Heart right ventricle (tissue), 16 donors: ENCODE measurements around the gene DEPDC5. TPM values are rescaled to one million over a fixed set of nuclear protein-coding genes. Genes with fewer than 3 reads are reported as not detected.
A peak's percentile ranks its signal among the peaks of the same experiment; 100 is the strongest.

Experiments used
- ATAC-seq, 8 donors: fragments of 200-7000 bp; cut with Tn5 transposase; one replicate each; pipeline ENCODE4 v1.9.1; 2020; ENCODE audit warnings: mild to moderate bottlenecking in 8 of 8, moderate library complexity in 8 of 8, moderate number of reproducible peaks in 1 of 8
- DNase-seq, 2 donors: peaks; one replicate each; pipeline ENCODE4 v3.0.0-alpha.2; 2020
- H3K27ac ChIP-seq, 10 donors: fragments of 200-600 bp; sonication (generic) in 2 of 10; one replicate each; pipeline versions ENCODE4 v1.5.0 to v1.8.0; 2020 to 2022; ENCODE audit warnings: mild to moderate bottlenecking in 3 of 10
- H3K27me3 ChIP-seq, 7 donors: fragments of 200-600 bp; one replicate each; pipeline ENCODE4 v1.8.0; 2021 to 2022; ENCODE audit warnings: mild to moderate bottlenecking in 2 of 7
- H3K36me3 ChIP-seq, 9 donors: fragments of 200-600 bp; sonication (generic) in 1 of 9; one replicate each; pipeline versions ENCODE4 v1.5.0 to v1.8.0; 2020 to 2022; ENCODE audit warnings: mild to moderate bottlenecking in 2 of 9
- H3K4me1 ChIP-seq, 9 donors: fragments of 200-600 bp; sonication (generic) in 1 of 9; one replicate each; pipeline versions ENCODE4 v1.5.0 to v1.8.0; 2020 to 2022; ENCODE audit warnings: mild to moderate bottlenecking in 4 of 9
- H3K4me3 ChIP-seq, 10 donors: fragments of 200-600 bp; sonication (generic) in 2 of 10; one replicate each; pipeline versions ENCODE4 v1.5.0 to v1.8.0; 2020 to 2022; ENCODE audit warnings: mild to moderate bottlenecking in 7 of 10, moderate library complexity in 2 of 10
- H3K9me3 ChIP-seq, 11 donors: fragments of 200-600 bp in 10 of 11; sonication (generic) in 2 of 11; one replicate each; pipeline versions ENCODE4 v1.5.0 to v1.8.0; 2013 to 2022; ENCODE audit warnings: mild to moderate bottlenecking in 2 of 11, control low read depth in 1 of 11, moderate library complexity in 1 of 11
- WGBS, 2 donors: extraction: QIAGEN DNeasy Blood & Tissue Kit; methylation state at CpG; one replicate each; pipeline ENCODE4 v1.1.7; 2013; ENCODE audit warnings: inconsistent platforms in 1 of 2; 5-methylcytosine and 5-hydroxymethylcytosine counted together
- intact Hi-C, 10 donors: fragments of 100-400 bp; cut with DNase I; formaldehyde crosslinking; loops; one replicate each; pipeline versions ENCODE4 v1.11.1 to v1.14.2; 2022
- polyA plus RNA-seq, 2 donors: library from polyadenylated mRNA; stranded (reverse); fragments of 200-250 nt; gene quantifications; one replicate each; pipeline ENCODE4 v1.2.3, GENCODE V29; 2013
- total RNA-seq, 10 donors: library from RNA; stranded (reverse); fragmentation: NEBNext Ultra II Directional in 3 of 10; extraction: Animal tissue kit (Norgen Biotek cat#: 25700) in 3 of 10; gene quantifications; one replicate each; pipeline versions ENCODE4 v1.2.1 to v1.2.4, GENCODE V29; 2021 to 2023
- TF ChIP-seq, protein P1 (sequence below), 9 donors: fragments of 200-600 bp; sonication (generic) in 2 of 9; IDR thresholded peaks; one replicate each; pipeline versions ENCODE4 v1.5.0 to v1.8.0; 2021 to 2022; ENCODE audit warnings: antibody characterized with exemption in 9 of 9, mild to moderate bottlenecking in 5 of 9, moderate library complexity in 1 of 9
- donor health status: Arrhythmogenic right ventricular cardiomyopathy.
- donor health status: ischemic (EF 13 %, LVEDD 7.1; RV severe dilation, severe dysfunction).
- donor health status: healthy with polysubstance abuse.
- donor health status: DM: no; HTN: yes; CAD: no.
- donor health status: DM: no; HTN: no; CAD: no.
- donor health status: ischemic (EF 25% LVEDD 6.9; RV normal size, moderate dysfunction).
- donor health status: ischemic (EF 25% LVEDD 5.7; RV mildly dilated, moderate dysfunction).
- donor health status: healthy.
- donor health status: DM: yes; HTN: yes; CAD: no.
- donor health status: Ischemic cardiomyopathy.
- donor health status: ischemic (EF 35%, LVEDD 5.7; RV mildly dilated, moderate dysfunction).
- donor health status: nonischemic (EF 11% LVEDD 7.7; RV severe dilation, severe dysfunction).
- donor health status: DM: yes; HTN: yes; CAD: no.
- donor health status: PGD.
- donor health status: ischemic (EF 29% LVEDD 5.4; RV normal size, mild dysfunction).
- donor health status: nonischemic (EF 23%, LVEDD 6.1; RV moderate dilation, normal function).

Gene DEPDC5
- total and polyA plus RNA-seq, 12 donors, result 6.2 to 19.1 (median 14.4) TPM

DNA sequence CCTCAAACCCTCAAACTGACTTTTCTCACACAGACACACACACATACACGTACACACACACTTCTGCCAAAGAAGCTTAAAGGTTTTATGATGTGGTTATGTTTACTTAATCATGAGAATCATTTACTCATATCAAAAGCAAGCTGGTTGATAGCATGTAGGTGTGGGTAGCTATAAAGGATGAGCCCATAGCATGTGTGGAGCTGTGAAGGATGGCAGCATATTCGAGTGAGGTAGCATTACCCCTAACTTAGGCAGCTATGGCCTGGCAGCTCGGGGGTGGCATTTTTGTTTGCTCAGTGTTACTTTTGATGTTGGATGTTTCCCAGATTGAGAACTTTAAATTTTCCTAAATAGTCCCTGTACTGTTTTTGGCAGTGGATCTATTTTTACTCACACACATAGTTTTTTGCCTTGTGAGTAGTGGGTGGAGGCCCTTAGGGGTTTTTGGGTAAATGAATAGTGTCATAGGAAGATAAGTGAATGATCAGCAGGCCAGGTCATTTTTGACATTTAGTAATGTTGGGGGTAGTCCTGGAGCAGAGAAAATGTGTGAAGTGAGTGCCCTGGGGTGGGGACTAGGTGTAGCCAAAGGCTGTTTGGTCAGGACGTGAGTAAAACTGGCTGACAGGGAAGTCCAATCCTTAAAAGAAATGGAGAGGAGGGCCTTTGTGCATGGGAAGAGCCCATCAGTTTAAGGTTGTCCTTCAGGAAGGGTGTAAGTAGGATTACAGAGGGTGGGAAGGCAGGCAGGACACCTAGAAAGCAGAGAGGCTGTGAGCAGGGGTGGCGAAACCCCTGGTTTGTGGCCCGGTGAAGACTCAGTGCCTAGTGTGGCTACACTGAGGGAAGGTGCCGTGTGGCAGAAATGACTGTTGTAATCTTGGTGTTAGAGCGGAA, 197.6 kb downstream of the DEPDC5 start:
- Histone ChIP-seq H3K4me3 (no peak overlapping the region), H3K27me3 (no peaks in the 10 kb centered on the region), H3K4me1 (peaks cover 20 to 93% (median 77%) of the 10 kb centered on the region in 9 donors), H3K36me3 (peaks cover 0 to 85% (median 23%) of the 10 kb centered on the region in 9 donors), H3K9me3 (no peaks in the 10 kb centered on the region), H3K27ac (peak overlapping the region in 8 of 10 donors; percentile 19 to 83 (median 69))
- DNase-seq (no peak), ATAC-seq (peak in 1 of 8 donors; percentile 6)
- TF ChIP-seq, protein P1, sequence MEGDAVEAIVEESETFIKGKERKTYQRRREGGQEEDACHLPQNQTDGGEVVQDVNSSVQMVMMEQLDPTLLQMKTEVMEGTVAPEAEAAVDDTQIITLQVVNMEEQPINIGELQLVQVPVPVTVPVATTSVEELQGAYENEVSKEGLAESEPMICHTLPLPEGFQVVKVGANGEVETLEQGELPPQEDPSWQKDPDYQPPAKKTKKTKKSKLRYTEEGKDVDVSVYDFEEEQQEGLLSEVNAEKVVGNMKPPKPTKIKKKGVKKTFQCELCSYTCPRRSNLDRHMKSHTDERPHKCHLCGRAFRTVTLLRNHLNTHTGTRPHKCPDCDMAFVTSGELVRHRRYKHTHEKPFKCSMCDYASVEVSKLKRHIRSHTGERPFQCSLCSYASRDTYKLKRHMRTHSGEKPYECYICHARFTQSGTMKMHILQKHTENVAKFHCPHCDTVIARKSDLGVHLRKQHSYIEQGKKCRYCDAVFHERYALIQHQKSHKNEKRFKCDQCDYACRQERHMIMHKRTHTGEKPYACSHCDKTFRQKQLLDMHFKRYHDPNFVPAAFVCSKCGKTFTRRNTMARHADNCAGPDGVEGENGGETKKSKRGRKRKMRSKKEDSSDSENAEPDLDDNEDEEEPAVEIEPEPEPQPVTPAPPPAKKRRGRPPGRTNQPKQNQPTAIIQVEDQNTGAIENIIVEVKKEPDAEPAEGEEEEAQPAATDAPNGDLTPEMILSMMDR (IDR thresholded peaks at IDR 0.05), result no peak
- intact Hi-C loops, result loop anchor here in 3 of 10 donors (5.0 to 10.0 kb wide), 3 partner anchors 79 to 397 kb away; partner anchors contain the start of gene PISD (in 1 of the 3)
- 77 to 79% methylated on average over 8 of the region's 8 CpGs for WGBS, 2 donors

DNA sequence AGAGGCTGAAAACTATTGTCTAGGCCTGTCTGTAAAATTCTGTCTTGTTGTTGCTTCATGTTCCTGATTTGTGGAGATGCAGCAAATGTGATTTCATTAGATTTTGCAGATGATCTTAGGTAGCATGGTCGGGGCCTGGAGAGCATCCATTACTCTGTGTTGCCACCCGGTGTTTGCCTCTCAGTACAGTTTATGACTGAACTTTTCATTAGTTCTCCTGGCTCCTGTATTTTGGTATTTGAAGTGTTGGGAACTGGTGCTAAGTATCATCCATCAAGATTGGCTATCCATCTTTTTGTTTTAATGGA, 198.2 kb downstream of the DEPDC5 start:
- Histone ChIP-seq H3K27ac (peak overlapping the region in 8 of 10 donors; percentile 19 to 83 (median 69)), H3K9me3 (no peaks in the 10 kb centered on the region), H3K27me3 (no peaks in the 10 kb centered on the region), H3K4me3 (no peak overlapping the region), H3K4me1 (peaks cover 20 to 87% (median 71%) of the 10 kb centered on the region in 9 donors), H3K36me3 (peaks cover 0 to 85% (median 29%) of the 10 kb centered on the region in 9 donors)
- ATAC-seq, result no peak
- TF ChIP-seq, protein P1 (IDR thresholded peaks at IDR 0.05), result peak in 1 of 9 donors; percentile 15
- DNase-seq, result no peak
- intact Hi-C loops, result loop anchor here in 3 of 10 donors (5.0 to 10.0 kb wide), 3 partner anchors 80 to 397 kb away; partner anchors contain the start of gene PISD (in 1 of the 3)
- 70 to 78% methylated on average over 2 of the region's 2 CpGs for whole genome bisulfite sequencing, 2 donors

DNA sequence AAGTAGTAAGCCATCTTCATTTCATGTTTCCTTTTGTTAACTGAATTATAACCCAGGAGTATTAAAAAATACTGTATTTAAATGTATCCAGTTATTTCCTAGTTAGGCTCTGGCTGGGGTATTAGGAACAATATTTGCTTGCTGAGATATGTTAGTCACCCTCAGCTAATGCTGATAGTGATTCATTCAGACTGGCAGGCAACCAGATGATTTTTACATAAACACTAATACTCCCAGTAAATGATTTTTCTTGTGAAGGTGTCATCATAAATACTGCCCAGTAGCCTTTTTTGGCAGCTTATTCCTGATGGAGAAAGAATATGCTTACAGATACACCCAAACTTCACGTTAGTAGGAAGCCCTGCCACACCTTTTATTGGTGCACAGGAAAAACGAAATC, 198.7 kb downstream of the DEPDC5 start:
- ATAC-seq, result peak in 3 of 8 donors; percentile 25 to 70 (median 42)
- H3K4me1 ChIP-seq, result peaks cover 20 to 83% (median 67%) of the 10 kb centered on the region in 9 donors
- peak overlapping the region in 7 of 10 donors; percentile 41 to 83 (median 72) for H3K27ac ChIP-seq
- intact Hi-C loops, result loop anchor here in 3 of 10 donors (5.0 to 10.0 kb wide), 3 partner anchors 80 to 398 kb away; partner anchors contain the start of gene PISD (in 1 of the 3)
- no peaks in the 10 kb centered on the region for H3K9me3 ChIP-seq
- DNase-seq, result no peak
- H3K4me3 ChIP-seq, result no peak overlapping the region
- no peaks in the 10 kb centered on the region for H3K27me3 ChIP-seq
- TF ChIP-seq, protein P1 (IDR thresholded peaks at IDR 0.05), result no peak
- H3K36me3 ChIP-seq, result peaks cover 0 to 85% (median 33%) of the 10 kb centered on the region in 9 donors
- 31 to 60% methylated on average over 2 of the region's 2 CpGs for WGBS, 2 donors

DNA sequence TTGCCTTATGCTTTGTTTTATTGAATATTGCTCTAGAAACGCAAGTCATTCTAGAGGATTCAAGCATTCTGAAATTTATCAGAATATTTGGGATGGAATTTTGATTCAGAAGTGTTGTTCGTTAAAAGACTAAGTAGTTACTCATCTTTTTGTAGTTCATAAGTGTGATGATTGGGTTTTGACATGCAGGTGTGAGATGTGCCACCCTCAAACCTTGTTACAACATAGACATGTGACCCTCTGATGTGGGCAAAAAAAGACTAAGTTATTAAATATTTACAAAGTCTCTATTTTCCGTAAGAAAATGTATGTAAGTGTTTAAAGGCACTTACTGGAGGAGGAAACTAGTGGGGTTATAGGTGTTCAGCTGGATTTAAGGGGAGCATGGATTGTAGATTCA, 199.4 kb downstream of the DEPDC5 start:
- Histone ChIP-seq H3K27me3 (no peaks in the 10 kb centered on the region), H3K9me3 (no peaks in the 10 kb centered on the region), H3K27ac (peak overlapping the region in 7 of 10 donors; percentile 8 to 83 (median 72)), H3K4me1 (peaks cover 20 to 75% (median 59%) of the 10 kb centered on the region in 9 donors), H3K36me3 (peaks cover 0 to 85% (median 37%) of the 10 kb centered on the region in 9 donors), H3K4me3 (no peak overlapping the region)
- intact Hi-C loops, result loop anchor here in 3 of 10 donors (5.0 to 10.0 kb wide), 3 partner anchors 81 to 398 kb away; partner anchors contain the start of gene PISD (in 1 of the 3)
- ATAC-seq (no peak), DNase-seq (no peak)
- WGBS, 2 donors, result 77 to 91% methylated on average over 3 of the region's 3 CpGs
- TF ChIP-seq, protein P1 (IDR thresholded peaks at IDR 0.05), result no peak
